Osteoblast (primary cell): Measurements from ENCODE around the gene TEKT2. TPM values are rescaled to one million over a fixed set of nuclear protein-coding genes. Genes with fewer than 3 reads are reported as not detected.

Experiments
- DNase-seq: peaks from one replicate; pipeline ENCODE4 v3.0.0; 2011; ENCODE audit warnings: low spot score, mixed read lengths; ENCODE audit not compliant: insufficient read length; ENCODE audit errors: missing footprints
- H2AFZ ChIP-seq: 2 replicates; pipeline ENCODE4 v1.6.0; 2011; ENCODE audit warnings: mild to moderate bottlenecking, low read length
- H3K27ac ChIP-seq: 2 replicates; pipeline ENCODE4 v1.5.1; 2011; ENCODE audit warnings: mild to moderate bottlenecking, low read depth, low read length, moderate library complexity
- H3K27me3 ChIP-seq: 2 replicates; pipeline ENCODE4 v1.6.0; 2012; ENCODE audit warnings: mild to moderate bottlenecking, control low read depth, inconsistent platforms, low read length, moderate library complexity; ENCODE audit not compliant: insufficient read depth
- H3K36me3 ChIP-seq: 2 replicates; pipeline ENCODE4 v1.5.1; 2011; ENCODE audit warnings: mild to moderate bottlenecking, low read length, control low read depth, moderate library complexity; ENCODE audit not compliant: insufficient read depth
- H3K4me1 ChIP-seq: 2 replicates; pipeline ENCODE4 v1.5.1; 2011; ENCODE audit warnings: mild to moderate bottlenecking, low read length, control low read depth, moderate library complexity; ENCODE audit not compliant: insufficient read depth
- H3K4me2 ChIP-seq: 2 replicates; pipeline ENCODE4 v1.6.0; 2011; ENCODE audit warnings: mild to moderate bottlenecking, low read length; ENCODE audit not compliant: insufficient read depth
- H3K4me3 ChIP-seq: fragments of 200-600 bp; sonication (generic); 3 replicates; pipeline ENCODE4 v1.5.1; 2012; ENCODE audit warnings: mild to moderate bottlenecking, low read length, inconsistent platforms; ENCODE audit not compliant: insufficient read depth
- H3K79me2 ChIP-seq: 2 replicates; pipeline ENCODE4 v1.6.0; 2012; ENCODE audit warnings: mild to moderate bottlenecking, low read length, control low read depth, inconsistent platforms; ENCODE audit not compliant: insufficient read depth
- H3K9me3 ChIP-seq: 2 replicates; pipeline ENCODE4 v1.5.1; 2011; ENCODE audit warnings: low read depth, low read length, control low read depth
- H4K20me1 ChIP-seq: 2 replicates; pipeline ENCODE4 v1.6.0; 2012; ENCODE audit warnings: mild to moderate bottlenecking, low read length, control low read depth; ENCODE audit not compliant: insufficient read depth
- CTCF ChIP-seq: IDR thresholded peaks from 2 replicates; pipeline ENCODE4 v1.5.1; 2011; ENCODE audit warnings: mild to moderate bottlenecking, low read depth, low read length, moderate library complexity; ENCODE audit errors: extremely low read depth
- total RNA-seq: library from RNA; depleted of rRNA; stranded (reverse); fragments of >200 nt; gene quantifications from 2 replicates; pipeline ENCODE4 v1.2.3, GENCODE V29; 2012

Gene TEKT2
- total RNA-seq, 1 donor = not detected

- Histone ChIP-seq H4K20me1 (no peaks in the 10 kb centered on the region), H3K27ac (no peak overlapping the region), H3K4me3 (no peak overlapping the region), H3K27me3 (no peaks in the 10 kb centered on the region), H3K4me1 (peaks cover 32% of the 10 kb centered on the region), H3K4me2 (no peak overlapping the region), H3K36me3 (no peaks in the 10 kb centered on the region), H2AFZ (no peak overlapping the region), H3K9me3 (no peaks in the 10 kb centered on the region), H3K79me2 (no peaks in the 10 kb centered on the region)
- DNase-seq = peak; percentile 49
- no peak for TF ChIP-seq CTCF
Observed at GRCh38 chr1:36111151-36111550, 27.3 kb downstream of the TEKT2 start.

DNA sequence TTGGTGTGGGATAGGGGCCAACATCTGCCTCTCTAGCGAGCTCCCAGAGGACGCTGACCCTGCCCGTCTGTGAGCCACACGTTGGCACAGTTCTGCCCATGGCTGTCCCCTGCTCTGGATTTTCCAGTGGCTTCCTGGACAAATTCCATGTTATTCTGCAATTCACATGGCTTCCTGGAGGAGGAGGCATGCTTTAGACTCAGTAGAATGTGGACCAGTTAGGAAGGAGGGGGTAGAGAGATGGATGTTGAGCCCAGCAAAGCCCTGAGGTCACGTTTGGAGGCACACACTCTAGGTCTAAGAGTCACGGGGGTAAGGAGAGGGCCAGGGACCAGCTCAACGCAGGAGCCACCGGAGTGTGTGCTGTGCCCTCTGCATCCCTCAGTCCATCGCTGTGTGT is 28.9 kb downstream of the TEKT2 start:
- DNase-seq = peak; percentile 78
- H3K27me3 ChIP-seq = no peaks in the 10 kb centered on the region

DNA sequence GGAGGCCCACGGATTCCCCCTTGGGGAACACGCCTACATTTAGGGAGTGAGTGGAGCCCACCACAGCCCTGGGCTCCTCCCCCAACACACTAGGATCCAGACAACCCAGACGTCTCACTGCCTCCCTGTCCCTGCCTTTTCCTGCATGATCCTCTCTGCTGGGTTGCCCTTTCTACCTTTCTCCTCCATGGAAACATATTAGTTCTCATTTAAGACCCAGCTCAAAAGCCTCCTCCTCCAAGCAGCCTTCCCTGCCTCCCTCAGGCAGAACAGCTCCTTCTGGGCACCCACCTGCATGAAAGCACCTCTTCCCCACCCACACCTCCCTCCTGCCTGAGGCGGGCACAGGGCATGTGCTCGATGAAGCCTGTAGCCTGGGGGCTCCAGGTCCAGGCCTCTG is 30.5 kb downstream of the TEKT2 start:
- Histone ChIP-seq H3K36me3 (no peaks in the 10 kb centered on the region), H3K27ac (no peak overlapping the region), H4K20me1 (no peaks in the 10 kb centered on the region), H3K4me3 (no peak overlapping the region), H3K4me2 (no peak overlapping the region), H3K9me3 (no peaks in the 10 kb centered on the region), H2AFZ (no peak overlapping the region), H3K4me1 (peaks cover 27% of the 10 kb centered on the region), H3K79me2 (no peaks in the 10 kb centered on the region), H3K27me3 (no peaks in the 10 kb centered on the region)
- peak; percentile 42 for DNase-seq
- no peak for TF ChIP-seq CTCF

More for the DNA sequence above, 28.9 kb downstream of the TEKT2 start:
- no peak for TF ChIP-seq CTCF
- no peaks in the 10 kb centered on the region for H4K20me1 ChIP-seq
- no peaks in the 10 kb centered on the region for H3K36me3 ChIP-seq
- H3K27ac ChIP-seq = no peak overlapping the region
- H3K4me2 ChIP-seq = no peak overlapping the region
- H3K4me1 ChIP-seq = peaks cover 36% of the 10 kb centered on the region
- H3K9me3 ChIP-seq = no peaks in the 10 kb centered on the region
- no peaks in the 10 kb centered on the region for H3K79me2 ChIP-seq
- no peak overlapping the region for H2AFZ ChIP-seq
- no peak overlapping the region for H3K4me3 ChIP-seq

DNA sequence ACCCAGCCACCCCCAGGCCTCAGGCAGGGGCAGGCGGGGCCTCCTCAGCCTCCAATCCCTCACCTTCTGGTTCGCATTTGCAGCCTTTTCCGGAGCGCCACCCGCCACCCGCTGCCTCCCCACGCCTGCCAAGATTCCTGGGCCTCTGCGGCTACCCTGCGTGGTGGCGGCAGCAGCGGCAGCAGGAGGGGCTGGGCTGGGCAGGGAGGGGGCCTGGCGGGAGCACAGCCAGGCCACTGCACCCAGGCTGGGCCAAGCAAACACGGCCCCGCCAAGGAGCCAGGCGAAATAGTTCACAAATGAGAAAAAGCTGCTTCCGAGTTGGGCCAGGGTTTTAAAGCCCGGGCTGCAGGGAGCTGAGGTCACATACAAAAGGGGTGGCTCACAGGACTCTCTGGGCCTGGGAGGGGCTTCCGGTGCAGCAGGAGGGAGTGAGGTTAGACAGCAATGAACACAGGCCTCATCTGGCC is 31.3 kb downstream of the TEKT2 start:
- Histone ChIP-seq H3K4me1 (peaks cover 31% of the 10 kb centered on the region), H3K4me3 (peak overlapping the region; percentile 30), H4K20me1 (no peaks in the 10 kb centered on the region), H3K36me3 (no peaks in the 10 kb centered on the region), H3K27ac (peak overlapping the region; percentile 61), H3K4me2 (peak overlapping the region; percentile 65), H3K9me3 (no peaks in the 10 kb centered on the region), H3K27me3 (no peaks in the 10 kb centered on the region), H2AFZ (peak overlapping the region; percentile 72), H3K79me2 (no peaks in the 10 kb centered on the region)
- peak; percentile 96 for DNase-seq
- TF ChIP-seq CTCF = no peak
